Ovary (tissue), 9 donors: ENCODE measurements around the gene TERT. TPM values are rescaled to one million over a fixed set of nuclear protein-coding genes. Genes with fewer than 3 reads are reported as not detected.

Source experiments
- DNase-seq, 5 donors: peaks; one replicate each; pipeline ENCODE4 v3.0.0-alpha.2; 2019 to 2020
- H3K27ac ChIP-seq, 2 donors: fragments of 200-600 bp; one replicate each; pipeline versions ENCODE4 v1.5.1 to v1.8.0; 2019 to 2022
- H3K27me3 ChIP-seq: fragments of 200-600 bp; one replicate; pipeline ENCODE4 v1.8.0; 2022
- H3K36me3 ChIP-seq: fragments of 200-600 bp; sonication (generic); one replicate; pipeline ENCODE4 v1.5.1; 2019
- H3K4me1 ChIP-seq: one replicate; pipeline ENCODE4 v1.8.1; 2013; ENCODE audit warnings: mild to moderate bottlenecking, moderate library complexity; ENCODE audit not compliant: insufficient read depth
- H3K4me3 ChIP-seq: fragments of 200-600 bp; sonication (generic); one replicate; pipeline ENCODE4 v1.5.1; 2017
- H3K9me3 ChIP-seq, 2 donors: fragments of 200-600 bp in 1 of 2; sonication (generic) in 1 of 2; one replicate each; pipeline versions ENCODE4 v1.5.1 to v1.8.1; 2013 to 2019; ENCODE audit warnings: mild to moderate bottlenecking in 1 of 2, moderate library complexity in 1 of 2
- CTCF ChIP-seq, 3 donors: fragments of 450-650 bp in 2 of 3; fragments of 200-600 bp in 1 of 3; IDR thresholded peaks; one replicate each; pipeline versions ENCODE4 v1.5.1 to v1.8.0; 2016 to 2022; ENCODE audit warnings: antibody characterized with exemption in 3 of 3, mild to moderate bottlenecking in 1 of 3
- EP300 ChIP-seq: sonication (generic); formaldehyde crosslinking; IDR thresholded peaks from one replicate; pipeline ENCODE4 v1.6.1; 2017; ENCODE audit warnings: antibody characterized with exemption
- POLR2A ChIP-seq: fragments of 450-650 bp; IDR thresholded peaks from one replicate; pipeline ENCODE4 v1.6.1; 2017; ENCODE audit warnings: antibody characterized with exemption, mild to moderate bottlenecking, moderate library complexity
- WGBS, 3 donors: extraction: QIAGEN DNeasy Blood & Tissue Kit in 1 of 3; methylation state at CpG; one replicate each; pipeline versions ENCODE4 v1.1.5 to v1.1.7; 2013 to 2017; 5-methylcytosine and 5-hydroxymethylcytosine counted together
- intact Hi-C, 4 donors: fragments of 100-400 bp; cut with DNase I; formaldehyde crosslinking; loops; one replicate each; pipeline versions ENCODE4 v1.11.0 to v1.15.1; 2022 to 2023
- polyA plus RNA-seq, 2 donors: library from polyadenylated mRNA; stranded (reverse); fragments of 200-250 nt in 1 of 2; fragments of 350-450 nt in 1 of 2; fragmentation: Illumina TruSeq in 1 of 2; extraction: RNeasy Lipid Tissue Mini Kit (QIAGEN cat#74804) in 1 of 2; gene quantifications; one replicate each; pipeline ENCODE4 v1.2.3, GENCODE V29; 2013 to 2014
- total RNA-seq, 7 donors: library from RNA; depleted of rRNA in 2 of 7; stranded (reverse); fragments of >200 nt in 2 of 7; fragmentation: NEBNext Ultra II Directional in 3 of 7; extraction: Animal tissue kit (Norgen Biotek cat#: 25700) in 3 of 7; gene quantifications; one replicate each; pipeline versions ENCODE4 v1.1.0 to v1.2.4, GENCODE V29; 2016 to 2023
- donor health status: DM: no; HTN: no; CAD: no; lungs with moderate emphysema.
- donor health status: DM: no; HTN: no; CAD: no.
- donor health status: Bipolar disorder and iron deficiency.
- donor health status: DM: yes; HTN: yes; CAD: no.
- donor health status: DM: no; HTN: no; CAD: no.
- donor health status: DM: yes; HTN: yes; CAD: no.

The TERT gene
- total and polyA plus RNA-seq, 9 donors: 0.10 to 3.1 TPM; not detected in 7

- Histone ChIP-seq H3K27me3 (no peaks in the 10 kb centered on the region), H3K4me3 (no peak overlapping the region), H3K9me3 (no peaks in the 10 kb centered on the region), H3K27ac (no peak overlapping the region), H3K4me1 (no peaks in the 10 kb centered on the region), H3K36me3 (no peaks in the 10 kb centered on the region)
- DNase-seq: peak in 1 of 5 donors; percentile 19
- no peak for TF ChIP-seq EP300
- no peak for TF ChIP-seq CTCF (IDR thresholded peaks at IDR 0.05)
- no peak for TF ChIP-seq POLR2A
- 94 to 96% (median 96%) methylated on average over 13 of the region's 13 CpGs for WGBS, 3 donors
- intact Hi-C loops: no loop called here
Observed at GRCh38 chr5:1314564-1314982, 19.7 kb upstream of the TERT start.

- peak in 1 of 5 donors; percentile 24 for DNase-seq
- intact Hi-C loops: no loop called here
- Histone ChIP-seq H3K27me3 (no peaks in the 10 kb centered on the region), H3K4me1 (no peaks in the 10 kb centered on the region), H3K36me3 (no peaks in the 10 kb centered on the region), H3K9me3 (no peaks in the 10 kb centered on the region), H3K4me3 (no peak overlapping the region), H3K27ac (no peak overlapping the region)
- 80 to 81% (median 80%) methylated on average over 21 to 25 of the region's 25 CpGs for WGBS, 3 donors
- TF ChIP-seq CTCF (IDR thresholded peaks at IDR 0.05) (no peak), EP300 (no peak)
Observed at GRCh38 chr5:1312993-1313833, 18.3 kb upstream of the TERT start.

GRCh38 chr5:1312206-1312605, 17.3 kb upstream of the TERT start:
- Histone ChIP-seq H3K4me3 (no peak overlapping the region), H3K27me3 (no peaks in the 10 kb centered on the region), H3K27ac (no peak overlapping the region), H3K36me3 (no peaks in the 10 kb centered on the region), H3K4me1 (no peaks in the 10 kb centered on the region), H3K9me3 (no peaks in the 10 kb centered on the region)
- 81 to 86% (median 85%) methylated on average over 7 of the region's 7 CpGs for WGBS, 3 donors
- intact Hi-C loops: no loop called here
- TF ChIP-seq CTCF (IDR thresholded peaks at IDR 0.05): no peak
- no peak for TF ChIP-seq POLR2A
- no peak for TF ChIP-seq EP300
- peak in 2 of 5 donors; percentile 3 to 8 for DNase-seq

- H3K36me3 ChIP-seq: no peaks in the 10 kb centered on the region
- H3K4me1 ChIP-seq: no peaks in the 10 kb centered on the region
- H3K4me3 ChIP-seq: no peak overlapping the region
- TF ChIP-seq EP300: no peak
- TF ChIP-seq POLR2A: no peak
- no peak for TF ChIP-seq CTCF (IDR thresholded peaks at IDR 0.05)
- H3K9me3 ChIP-seq: no peaks in the 10 kb centered on the region
- H3K27me3 ChIP-seq: no peaks in the 10 kb centered on the region
- H3K27ac ChIP-seq: no peak overlapping the region
- WGBS, 3 donors: 87 to 94% (median 89%) methylated on average over 15 of the region's 15 CpGs
- intact Hi-C loops: no loop called here
- DNase-seq: peak in 1 of 5 donors; percentile 6
Observed at GRCh38 chr5:1311439-1312055, 16.7 kb upstream of the TERT start.
